ENCODE results near the gene MANEA. TPM values are rescaled to one million over a fixed set of nuclear protein-coding genes. Genes with fewer than 3 reads are reported as not detected.

Gene MANEA
- polyA plus RNA-seq, 1 donor (not counting 4 experiments of a cell fraction or from before 2014, with no cell fraction given) = 10.8 TPM

- Histone ChIP-seq H3K4me1 (ENCODE audit: control insufficient read depth, extremely low read depth, insufficient read depth, low read length) (no peaks in the 10 kb centered on the region), H4K20me1 (ENCODE audit: control insufficient read depth, extremely low read depth, insufficient read depth, low read length) (no peaks in the 10 kb centered on the region), H3K27me3 (ENCODE audit: control insufficient read depth, extremely low read depth, insufficient read depth, low read length) (no peaks in the 10 kb centered on the region), H3K36me3 (ENCODE audit: control insufficient read depth in 2 of 2, extremely low read depth in 1 of 2, insufficient read depth in 2 of 2, low read length in 2 of 2) (no peaks in the 10 kb centered on the region), H3K4me2 (ENCODE audit: control insufficient read depth, extremely low read depth, insufficient read depth, low read depth, low read length) (no peak overlapping the region), H3K27ac (ENCODE audit: control insufficient read depth, insufficient read depth, low read length) (no peak overlapping the region), H3K4me3 (ENCODE audit: control insufficient read depth in 2 of 3, extremely low read depth in 1 of 3, insufficient read depth in 2 of 3, low read depth in 1 of 3, low read length in 3 of 3) (no peak overlapping the region), H3K9me1 (ENCODE audit: control insufficient read depth, extremely low read depth, insufficient read depth, low read length) (no peaks in the 10 kb centered on the region), H3K79me2 (ENCODE audit: control insufficient read depth, insufficient read depth, low read length) (no peaks in the 10 kb centered on the region), H2AFZ (ENCODE audit: control insufficient read depth, low read length) (no peak overlapping the region), H3K9ac (ENCODE audit: control insufficient read depth, extremely low read depth, insufficient read depth, low read length) (no peak overlapping the region), H3K9me3 (ENCODE audit: control insufficient read depth, low read depth, low read length) (no peaks in the 10 kb centered on the region)
- TF ChIP-seq EZH2 (IDR thresholded peaks at IDR 0.05; ENCODE audit: low read length) (no peak), CTCF (optimal IDR thresholded peaks at IDR 0.05 in 1 of 3, IDR thresholded peaks at IDR 0.05 in 1 of 3, conservative IDR thresholded peaks at IDR 0.05 in 1 of 3; ENCODE audit: extremely low read depth in 1 of 3, insufficient read depth in 2 of 3, low read length in 3 of 3) (no peak)
- DNase-seq (ENCODE audit: low read depth, low spot score) (no peak), FAIRE-seq (no peak)
- dilution Hi-C loops (cut with MboI; ENCODE audit: extremely low pct_ligation_motif_present, low sequenced_read_pairs) = no loop called here
Observed at GRCh38 chr6:95648636-95649035, 71.3 kb downstream of the MANEA start.

GRCh38 chr6:95649451-95649850 is 72.1 kb downstream of the MANEA start:
- no peaks in the 10 kb centered on the region for H4K20me1 ChIP-seq (ENCODE audit: control insufficient read depth, extremely low read depth, insufficient read depth, low read length)
- no peaks in the 10 kb centered on the region for H3K9me3 ChIP-seq (ENCODE audit: control insufficient read depth, low read depth, low read length)
- H3K9ac ChIP-seq (ENCODE audit: control insufficient read depth, extremely low read depth, insufficient read depth, low read length) = no peak overlapping the region
- H3K36me3 ChIP-seq (ENCODE audit: control insufficient read depth in 2 of 2, extremely low read depth in 1 of 2, insufficient read depth in 2 of 2, low read length in 2 of 2) = no peaks in the 10 kb centered on the region
- FAIRE-seq (no peak), DNase-seq (ENCODE audit: low read depth, low spot score) (no peak)
- dilution Hi-C loops (cut with MboI; ENCODE audit: extremely low pct_ligation_motif_present, low sequenced_read_pairs) = no loop called here
- H3K79me2 ChIP-seq (ENCODE audit: control insufficient read depth, insufficient read depth, low read length) = no peaks in the 10 kb centered on the region
- no peaks in the 10 kb centered on the region for H3K4me1 ChIP-seq (ENCODE audit: control insufficient read depth, extremely low read depth, insufficient read depth, low read length)
- no peak overlapping the region for H3K4me3 ChIP-seq (ENCODE audit: control insufficient read depth in 2 of 3, extremely low read depth in 1 of 3, insufficient read depth in 2 of 3, low read depth in 1 of 3, low read length in 3 of 3)
- H2AFZ ChIP-seq (ENCODE audit: control insufficient read depth, low read length) = no peak overlapping the region
- no peak overlapping the region for H3K27ac ChIP-seq (ENCODE audit: control insufficient read depth, insufficient read depth, low read length)
- H3K9me1 ChIP-seq (ENCODE audit: control insufficient read depth, extremely low read depth, insufficient read depth, low read length) = no peaks in the 10 kb centered on the region
- TF ChIP-seq CTCF (optimal IDR thresholded peaks at IDR 0.05 in 1 of 3, IDR thresholded peaks at IDR 0.05 in 1 of 3, conservative IDR thresholded peaks at IDR 0.05 in 1 of 3; ENCODE audit: extremely low read depth in 1 of 3, insufficient read depth in 2 of 3, low read length in 3 of 3) (no peak), EZH2 (IDR thresholded peaks at IDR 0.05; ENCODE audit: low read length) (no peak)
- no peak overlapping the region for H3K4me2 ChIP-seq (ENCODE audit: control insufficient read depth, extremely low read depth, insufficient read depth, low read depth, low read length)
- no peaks in the 10 kb centered on the region for H3K27me3 ChIP-seq (ENCODE audit: control insufficient read depth, extremely low read depth, insufficient read depth, low read length)

Measured in keratinocyte (primary cell).